Smooth muscle cell (in vitro differentiated cells): ENCODE results near the gene MPPE1. TPM values are rescaled to one million over a fixed set of nuclear protein-coding genes. Genes with fewer than 3 reads are reported as not detected.
"Not testable (repeated sequence)": the region's sequence is repeated elsewhere in the genome, so short reads cannot be mapped to it uniquely, and the experiment has no call there.

Experiments
- DNase-seq: peaks from one replicate; lab custom pipeline; 2025; ENCODE audit not compliant: unreplicated experiment; lab: John Stamatoyannopoulos, UW
- H2AFZ ChIP-seq: fragments of 200-600 bp; sonication (generic); 2 replicates; pipeline ENCODE4 v1.6.0; 2016; ENCODE audit warnings: antibody characterized with exemption, low read depth, mild to moderate bottlenecking
- H3F3A ChIP-seq: fragments of 200-600 bp; sonication (generic); 2 replicates; pipeline ENCODE4 v1.6.0; 2017; ENCODE audit warnings: antibody characterized with exemption, low read depth
- H3K27ac ChIP-seq: fragments of 200-600 bp; sonication (generic); 2 replicates; pipeline ENCODE4 v1.5.1; 2016; ENCODE audit warnings: low read depth, mild to moderate bottlenecking
- H3K27me3 ChIP-seq: fragments of 200-600 bp; sonication (generic); 2 replicates; pipeline ENCODE4 v1.6.1; 2016; ENCODE audit warnings: low read depth, mild to moderate bottlenecking
- H3K36me3 ChIP-seq: fragments of 200-600 bp; sonication (generic); 2 replicates; pipeline ENCODE4 v1.5.1; 2016; ENCODE audit warnings: low read depth
- H3K4me1 ChIP-seq: fragments of 200-600 bp; sonication (generic); 2 replicates; pipeline ENCODE4 v1.5.1; 2016; ENCODE audit warnings: low read depth
- H3K4me2 ChIP-seq: fragments of 200-600 bp; sonication (generic); 2 replicates; pipeline ENCODE4 v1.6.0; 2016; ENCODE audit warnings: mild to moderate bottlenecking
- H3K4me3 ChIP-seq: fragments of 200-600 bp; sonication (generic); 2 replicates; pipeline ENCODE4 v1.5.1; 2016; ENCODE audit warnings: mild to moderate bottlenecking
- H3K79me2 ChIP-seq: fragments of 200-600 bp; sonication (generic); 2 replicates; pipeline ENCODE4 v1.6.0; 2016; ENCODE audit warnings: low read depth, mild to moderate bottlenecking
- H3K9ac ChIP-seq: fragments of 200-600 bp; sonication (generic); 2 replicates; pipeline ENCODE4 v1.6.0; 2016; ENCODE audit warnings: low read depth
- H3K9me3 ChIP-seq: fragments of 200-600 bp; sonication (generic); replicated peaks from 2 replicates; pipeline ENCODE4 v1.5.1; 2016; ENCODE audit warnings: low read depth
- H4K20me1 ChIP-seq: fragments of 200-600 bp; sonication (generic); 2 replicates; pipeline ENCODE4 v1.6.0; 2016; ENCODE audit warnings: low read depth
- WGBS: methylation state at CpG from one replicate; pipeline ENCODE4 v1.1.7; 2016; ENCODE audit warnings: low lambda C conversion rate; 5-methylcytosine and 5-hydroxymethylcytosine counted together
- polyA plus RNA-seq: library from polyadenylated mRNA; unstranded; fragments of >200 nt; fragmentation: Nextera tagmentation; extraction: Ambion mirVana; gene quantifications from 2 replicates; pipeline ENCODE4 v1.2.1, GENCODE V29; 2016
- total RNA-seq: library from RNA; depleted of rRNA; stranded (reverse); fragments of >200 nt; gene quantifications from 2 replicates; pipeline ENCODE4 v1.2.3, GENCODE V29; 2014
- TF ChIP-seq, protein P1 (sequence below): fragments of 200-600 bp; sonication (generic); IDR thresholded peaks from 2 replicates; pipeline ENCODE4 v1.5.1; 2017; ENCODE audit warnings: borderline replicate concordance, mild to moderate bottlenecking, antibody characterized with exemption; ENCODE audit not compliant: insufficient read depth, poor library complexity, severe bottlenecking

The MPPE1 gene
- total and polyA plus RNA-seq, 2 experiments from 2014 or later: 33.6 to 73.1 TPM

DNA sequence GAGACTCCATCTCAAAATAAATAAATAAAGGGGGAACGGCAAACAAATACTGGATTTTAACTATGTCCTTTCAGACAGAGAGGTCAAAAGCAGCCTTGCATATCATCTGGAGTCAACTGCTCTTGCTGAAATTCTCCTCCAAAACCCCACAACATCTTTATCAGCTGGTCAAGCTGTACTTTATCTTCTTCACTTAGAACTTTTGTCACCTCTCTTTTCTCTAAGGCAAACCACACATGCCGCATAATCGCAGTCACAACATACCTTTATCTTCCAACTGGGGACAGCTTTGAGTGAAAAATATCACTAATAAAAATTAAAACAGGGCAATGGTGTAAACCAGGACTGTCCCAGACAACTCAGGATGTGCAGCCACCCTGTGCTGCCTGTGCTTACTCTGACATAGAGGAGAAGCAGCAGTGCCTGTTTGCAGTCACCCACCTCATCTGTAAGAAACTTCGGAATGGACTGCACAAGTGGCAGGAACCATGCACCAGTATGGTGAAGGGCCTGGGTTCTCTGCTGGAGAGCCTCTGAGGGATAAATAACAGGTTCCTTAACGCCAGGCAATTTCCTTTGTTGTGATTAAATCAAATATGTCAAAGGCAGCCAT lies 6.2 kb downstream of the MPPE1 start:
- no peak for DNase-seq
- no peaks in the 10 kb centered on the region for H3K79me2 ChIP-seq
- no peaks in the 10 kb centered on the region for H3K27me3 ChIP-seq
- no peaks in the 10 kb centered on the region for H3K9me3 ChIP-seq
- no peaks in the 10 kb centered on the region for H4K20me1 ChIP-seq
- TF ChIP-seq, protein P1, sequence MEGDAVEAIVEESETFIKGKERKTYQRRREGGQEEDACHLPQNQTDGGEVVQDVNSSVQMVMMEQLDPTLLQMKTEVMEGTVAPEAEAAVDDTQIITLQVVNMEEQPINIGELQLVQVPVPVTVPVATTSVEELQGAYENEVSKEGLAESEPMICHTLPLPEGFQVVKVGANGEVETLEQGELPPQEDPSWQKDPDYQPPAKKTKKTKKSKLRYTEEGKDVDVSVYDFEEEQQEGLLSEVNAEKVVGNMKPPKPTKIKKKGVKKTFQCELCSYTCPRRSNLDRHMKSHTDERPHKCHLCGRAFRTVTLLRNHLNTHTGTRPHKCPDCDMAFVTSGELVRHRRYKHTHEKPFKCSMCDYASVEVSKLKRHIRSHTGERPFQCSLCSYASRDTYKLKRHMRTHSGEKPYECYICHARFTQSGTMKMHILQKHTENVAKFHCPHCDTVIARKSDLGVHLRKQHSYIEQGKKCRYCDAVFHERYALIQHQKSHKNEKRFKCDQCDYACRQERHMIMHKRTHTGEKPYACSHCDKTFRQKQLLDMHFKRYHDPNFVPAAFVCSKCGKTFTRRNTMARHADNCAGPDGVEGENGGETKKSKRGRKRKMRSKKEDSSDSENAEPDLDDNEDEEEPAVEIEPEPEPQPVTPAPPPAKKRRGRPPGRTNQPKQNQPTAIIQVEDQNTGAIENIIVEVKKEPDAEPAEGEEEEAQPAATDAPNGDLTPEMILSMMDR: no peak
- H3K27ac ChIP-seq: no peak overlapping the region
- no peaks in the 10 kb centered on the region for H3K36me3 ChIP-seq
- no peak overlapping the region for H3K9ac ChIP-seq
- H3K4me2 ChIP-seq: no peak overlapping the region
- no peak overlapping the region for H3K4me3 ChIP-seq
- H3F3A ChIP-seq: no peaks in the 10 kb centered on the region
- H2AFZ ChIP-seq: no peak overlapping the region
- whole genome bisulfite sequencing: 84% methylated on average over 5 of the region's 5 CpGs
- H3K4me1 ChIP-seq: no peaks in the 10 kb centered on the region

DNA sequence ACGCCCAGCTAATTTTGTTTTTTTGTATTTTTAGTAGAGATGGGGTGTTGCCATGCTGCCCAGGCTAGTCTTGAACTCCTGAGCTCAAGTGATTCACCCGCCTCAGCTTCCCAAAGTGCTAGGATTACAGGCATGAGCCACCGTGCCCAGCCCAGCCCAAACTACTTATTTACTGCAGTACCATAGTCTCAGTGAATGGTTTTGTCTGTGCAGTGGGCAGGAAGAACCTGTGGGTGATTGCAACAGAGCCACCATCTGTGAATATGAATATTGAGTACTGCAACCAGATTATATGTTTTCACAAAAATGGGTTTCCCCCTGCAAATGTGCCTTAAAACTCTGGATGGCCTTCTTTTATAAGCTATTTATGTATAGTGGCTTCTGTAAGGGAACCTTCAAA lies 9.1 kb downstream of the MPPE1 start:
- no peak overlapping the region for H2AFZ ChIP-seq
- no peak overlapping the region for H3K9ac ChIP-seq
- H3F3A ChIP-seq: no peaks in the 10 kb centered on the region
- H3K79me2 ChIP-seq: no peaks in the 10 kb centered on the region
- 94% methylated on average over 3 of the region's 3 CpGs for WGBS
- H3K4me3 ChIP-seq: no peak overlapping the region
- TF ChIP-seq, protein P1: no peak
- H3K27me3 ChIP-seq: no peaks in the 10 kb centered on the region
- no peaks in the 10 kb centered on the region for H3K4me1 ChIP-seq
- no peak for DNase-seq
- no peak overlapping the region for H3K27ac ChIP-seq
- H3K36me3 ChIP-seq: no peaks in the 10 kb centered on the region
- no peaks in the 10 kb centered on the region for H4K20me1 ChIP-seq
- no peak overlapping the region for H3K4me2 ChIP-seq
- H3K9me3 ChIP-seq: no peaks in the 10 kb centered on the region

DNA sequence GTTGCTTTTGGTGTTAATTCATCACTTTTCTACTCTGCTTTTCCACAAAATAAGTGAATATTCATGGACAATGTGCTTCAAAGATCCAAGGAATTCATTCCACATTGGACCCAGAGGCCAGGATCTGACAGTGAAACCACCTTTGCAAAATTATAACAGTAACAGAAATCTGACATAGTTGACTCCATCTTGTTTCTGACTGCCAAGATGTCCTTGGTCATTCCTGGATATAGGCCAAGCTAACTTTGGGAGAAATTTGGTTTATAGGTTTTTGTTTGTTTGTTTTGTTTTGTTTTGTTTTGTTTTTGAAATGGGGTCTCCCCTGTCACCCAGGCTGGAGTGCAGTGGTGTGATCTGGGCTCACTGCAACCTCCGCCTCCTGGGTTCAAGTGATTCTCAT lies 10.3 kb downstream of the MPPE1 start:
- Histone ChIP-seq H3K27me3 (no peaks in the 10 kb centered on the region), H3K4me1 (no peaks in the 10 kb centered on the region), H3K9ac (no peak overlapping the region), H3K27ac (no peak overlapping the region), H2AFZ (no peak overlapping the region), H3K36me3 (no peaks in the 10 kb centered on the region), H3F3A (no peaks in the 10 kb centered on the region), H3K4me3 (no peak overlapping the region), H3K4me2 (no peak overlapping the region), H3K79me2 (no peaks in the 10 kb centered on the region), H3K9me3 (no peaks in the 10 kb centered on the region), H4K20me1 (no peaks in the 10 kb centered on the region)
- DNase-seq: no peak
- 71% methylated on average over 1 of the region's 1 CpG for WGBS
- TF ChIP-seq, protein P1: no peak

DNA sequence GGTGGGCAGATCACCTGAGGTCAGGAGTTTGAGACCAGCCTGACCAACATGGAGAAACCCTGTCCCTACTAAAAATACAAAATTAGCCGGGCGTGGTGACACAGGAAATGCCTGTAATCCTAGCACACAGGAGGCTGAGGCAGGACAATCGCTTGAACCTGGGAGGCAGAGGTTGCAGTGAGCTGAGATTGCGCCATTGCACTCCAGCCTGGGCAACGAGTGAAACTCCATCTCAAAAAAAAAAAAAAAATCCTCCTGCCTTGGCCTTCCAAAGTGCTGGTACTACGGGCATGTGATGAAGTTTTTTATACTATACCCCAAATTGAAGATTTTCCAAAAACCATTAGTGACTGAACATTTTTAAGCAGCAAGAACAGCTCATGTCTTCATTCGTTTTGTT lies 15.7 kb downstream of the MPPE1 start:
- not testable (repeated sequence) for H3K27ac ChIP-seq, H2AFZ ChIP-seq, H3K4me3 ChIP-seq, H3K4me2 ChIP-seq, H3K9me3 ChIP-seq, H3K79me2 ChIP-seq, H3K27me3 ChIP-seq, DNase-seq, H3K9ac ChIP-seq, H3K36me3 ChIP-seq, H3F3A ChIP-seq, H4K20me1 ChIP-seq, H3K4me1 ChIP-seq
- WGBS: 95% methylated on average over 7 of the region's 7 CpGs
